GM12878 (cell line): Measurements from ENCODE around the gene NPHP1. TPM values are rescaled to one million over a fixed set of nuclear protein-coding genes. Genes with fewer than 3 reads are reported as not detected.
"Not testable (repeated sequence)": the region's sequence is repeated elsewhere in the genome, so short reads cannot be mapped to it uniquely, and the experiment has no call there.

Experiments
- ATAC-seq: fragments of 200-7000 bp; cut with Tn5 transposase; 3 replicates; pipeline ENCODE4 v1.9.1; 2020; ENCODE audit warnings: mild to moderate bottlenecking, moderate library complexity
- BruUV-seq: library from RNA; stranded (reverse); fragments of 400-500 nt; replicated peaks from 2 replicates; lab custom pipeline; 2021; lab: Mats Ljungman, UMichigan
- CTCF ChIA-PET: fragments of 300-600 bp; sonication (Branson Sonifier 250); formaldehyde crosslinking; extraction: SDS; loops from one replicate; lab custom pipeline; 2021; ENCODE audit warnings: inconsistent platforms; lab: Yijun Ruan, JAX
- POLR2A ChIA-PET: fragments of 350-600 bp; formaldehyde crosslinking; extraction: SDS; loops from one replicate; lab custom pipeline; 2021; ENCODE audit warnings: inconsistent platforms; lab: Charles Lee
- RAD21 ChIA-PET: fragments of 300-600 bp; sonication (Branson Sonifier 250); formaldehyde crosslinking; loops from one replicate; lab custom pipeline; 2023; ENCODE audit warnings: antibody characterized with exemption; ENCODE audit not compliant: unreplicated experiment; lab: Charles Lee
- SMC1A ChIA-PET: fragments of 300-600 bp; sonication (Branson Sonifier 250); formaldehyde crosslinking; loops from one replicate; lab custom pipeline; 2023; ENCODE audit not compliant: unreplicated experiment, uncharacterized antibody; lab: Charles Lee
- DNase-seq: peaks from one replicate; pipeline ENCODE4 v3.0.0-alpha.2; 2011; ENCODE audit warnings: low read depth, low spot score
- FAIRE-seq: peaks from 3 replicates; lab custom pipeline; 2011; peaks lifted over from hg19 to GRCh38; lab: Jason Lieb, UNC
- H2AFZ ChIP-seq: 2 replicates; pipeline ENCODE4 v1.6.0; 2011; ENCODE audit warnings: low read depth, low read length, control low read depth; ENCODE audit not compliant: control insufficient read depth
- H3K27ac ChIP-seq: 2 replicates; pipeline ENCODE4 v1.5.1; 2011; ENCODE audit warnings: control low read depth; ENCODE audit not compliant: control insufficient read depth, insufficient read depth
- H3K27me3 ChIP-seq, 2 experiments: replicated peaks in 1 of 2; 2 replicates each; pipeline versions ENCODE4 v1.6.0 to v1.6.1; 2011; ENCODE audit warnings: low read length in 1 of 2; ENCODE audit not compliant: control insufficient read depth in 2 of 2, insufficient read depth in 2 of 2
- H3K36me3 ChIP-seq, 2 experiments: 2 replicates each; pipeline ENCODE4 v1.5.1; 2011; ENCODE audit warnings: low read length in 1 of 2; ENCODE audit not compliant: control insufficient read depth in 2 of 2, insufficient read depth in 2 of 2
- H3K4me1 ChIP-seq: 2 replicates; pipeline ENCODE4 v1.6.1; 2011; ENCODE audit warnings: mild to moderate bottlenecking, low read length, moderate library complexity, mixed read lengths; ENCODE audit not compliant: control insufficient read depth, insufficient read depth
- H3K4me2 ChIP-seq: 2 replicates; pipeline ENCODE4 v1.6.0; 2011; ENCODE audit warnings: control low read depth; ENCODE audit not compliant: control insufficient read depth, insufficient read depth
- H3K4me3 ChIP-seq: fragments of 200-600 bp; sonication (generic); 2 replicates; pipeline ENCODE4 v1.5.1; 2016
- H3K79me2 ChIP-seq: 2 replicates; pipeline ENCODE4 v1.6.0; 2011; ENCODE audit warnings: low read length; ENCODE audit not compliant: control insufficient read depth, insufficient read depth
- H3K9ac ChIP-seq: 2 replicates; pipeline ENCODE4 v1.8.0; 2011; ENCODE audit warnings: low read length, control low read depth, mixed read lengths; ENCODE audit not compliant: control insufficient read depth, insufficient read depth
- H3K9me3 ChIP-seq: replicated peaks from 3 replicates; pipeline ENCODE4 v1.5.1; 2011; ENCODE audit warnings: mild to moderate bottlenecking, low read length; ENCODE audit not compliant: control insufficient read depth, insufficient read depth
- H4K20me1 ChIP-seq: 2 replicates; pipeline ENCODE4 v1.6.0; 2011; ENCODE audit not compliant: control insufficient read depth, insufficient read depth
- WGBS: methylation state at CpG from one replicate; pipeline ENCODE4 v1.1.6; 2016; ENCODE audit warnings: low lambda C conversion rate; ENCODE audit not compliant: insufficient replicate concordance, insufficient coverage; ENCODE audit errors: missing lambda C conversion rate; 5-methylcytosine and 5-hydroxymethylcytosine counted together
- in situ Hi-C: fragments of 300-500 bp; cut with MboI; formaldehyde crosslinking; loops from 9 replicates; pipeline ENCODE4 v1.14.3; 2018; ENCODE audit warnings: mixed read lengths
- intact Hi-C: fragments of 100-400 bp; cut with micrococcal nuclease; formaldehyde crosslinking; loops from one replicate; pipeline ENCODE4 v1.14.2; 2022; ENCODE audit not compliant: unreplicated experiment
- polyA plus RNA-seq, 11 experiments: library from polyadenylated mRNA; depleted of rRNA in 4 of 11; unstranded in 6 of 11; stranded (reverse) in 5 of 11; fragments of >200 nt; fragmentation: Nextera tagmentation in 4 of 11; fragmentation: Illumina TruSeq in 1 of 11; extraction: Ambion mirVana in 4 of 11; extraction: Trizol in 1 of 11; gene quantifications; 1 replicate in 1 of 11; 2 replicates in 10 of 11; pipeline versions ENCODE4 v1.2.1 to v1.2.3, GENCODE V29; 2011 to 2016; ENCODE audit warnings: inconsistent platforms in 2 of 11, missing spikeins in 2 of 11, low read depth in 1 of 11
- total RNA-seq, 4 experiments: library from RNA; depleted of rRNA in 3 of 4; stranded (reverse); fragments of >200 nt in 3 of 4; fragmentation: Illumina TruSeq in 1 of 4; extraction: Trizol in 1 of 4; gene quantifications; 2 replicates each; pipeline versions ENCODE4 v1.2.1 to v1.2.3, GENCODE V29; 2013 to 2021

NPHP1 gene
- total and polyA plus RNA-seq, 10 of the 15 experiments (the other 5 are each of a cell fraction or from before 2014, with no cell fraction given) = 0.23 to 3.5 (median 1.2) TPM

DNA sequence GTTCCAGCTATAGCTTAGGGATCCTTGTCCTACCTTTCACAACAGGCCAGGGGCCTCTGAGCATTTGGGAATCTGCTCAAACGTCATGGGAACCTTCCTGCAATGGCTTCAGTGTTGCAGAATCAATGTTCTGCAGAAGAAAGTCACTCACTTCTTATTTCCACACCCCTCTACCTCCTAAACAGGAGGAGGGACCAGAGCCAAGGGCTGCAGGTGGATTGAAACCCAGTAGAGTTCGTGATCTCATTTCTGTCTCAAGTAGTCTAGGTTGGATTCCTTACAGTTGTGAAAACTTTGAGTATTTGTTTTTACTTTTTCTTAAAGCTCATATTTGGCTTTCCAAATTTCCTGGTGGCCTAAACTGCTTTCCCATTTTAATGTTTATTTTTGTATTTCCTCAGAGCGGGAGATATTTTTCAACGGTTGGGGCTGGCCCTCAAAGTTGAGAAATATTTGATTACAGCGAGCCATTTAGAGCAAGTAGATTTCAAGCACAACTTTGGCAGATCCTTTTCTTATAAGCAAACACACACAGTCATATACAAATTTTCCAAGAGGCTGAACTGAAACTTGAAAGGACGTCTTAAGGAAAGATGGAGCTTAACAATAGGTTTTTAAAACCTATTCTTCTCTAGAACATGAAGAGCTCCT, 109.8 kb downstream of the NPHP1 start:
- H2AFZ ChIP-seq, H3K4me3 ChIP-seq, ATAC-seq, BruUV-seq, FAIRE-seq, SMC1A ChIA-PET, POLR2A ChIA-PET, RAD21 ChIA-PET, H3K9me3 ChIP-seq, H3K4me1 ChIP-seq, H3K4me2 ChIP-seq, H3K79me2 ChIP-seq, intact Hi-C loops, in situ Hi-C loops, CTCF ChIA-PET, H3K27me3 ChIP-seq, H4K20me1 ChIP-seq, H3K36me3 ChIP-seq, DNase-seq, H3K27ac ChIP-seq, H3K9ac ChIP-seq: not testable (repeated sequence)
- 46% methylated on average over 4 of the region's 6 CpGs for WGBS

- CTCF ChIA-PET, H3K9me3 ChIP-seq, intact Hi-C loops, BruUV-seq, ATAC-seq, POLR2A ChIA-PET, H3K79me2 ChIP-seq, H2AFZ ChIP-seq, H3K36me3 ChIP-seq, H3K4me2 ChIP-seq, SMC1A ChIA-PET, DNase-seq, H3K4me1 ChIP-seq, FAIRE-seq, RAD21 ChIA-PET, H3K27me3 ChIP-seq, H3K4me3 ChIP-seq, in situ Hi-C loops, H3K27ac ChIP-seq, H3K9ac ChIP-seq, H4K20me1 ChIP-seq: not testable (repeated sequence)
- WGBS = no CpG with 5 or more reads among the region's 6 CpGs
These were observed 110.9 kb downstream of the NPHP1 start for GRCh38 chr2:110093924-110094323.

DNA sequence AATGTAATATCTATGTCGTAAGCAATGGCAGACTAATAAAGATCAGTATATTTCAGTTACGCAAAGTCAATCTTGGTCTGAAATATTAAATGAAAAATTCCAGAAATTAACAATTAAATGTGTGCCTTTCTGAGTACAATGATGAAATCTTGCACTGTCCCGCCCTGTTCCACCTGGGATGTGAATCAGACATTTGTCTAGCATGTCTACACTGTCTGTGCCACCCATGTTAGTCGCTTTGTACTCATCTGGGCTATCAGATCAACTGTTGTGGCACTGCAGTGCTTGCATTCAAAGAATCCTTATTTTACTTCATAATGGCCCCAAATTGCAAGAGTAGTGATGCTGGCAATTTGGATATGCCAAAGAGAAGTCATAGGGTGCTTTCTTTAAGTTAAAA, 114.6 kb downstream of the NPHP1 start:
- POLR2A ChIA-PET, H3K36me3 ChIP-seq, in situ Hi-C loops, H4K20me1 ChIP-seq, H3K4me3 ChIP-seq, BruUV-seq, intact Hi-C loops, SMC1A ChIA-PET, H3K27me3 ChIP-seq, H3K27ac ChIP-seq, H2AFZ ChIP-seq, H3K4me2 ChIP-seq, DNase-seq, ATAC-seq, RAD21 ChIA-PET, H3K9me3 ChIP-seq, FAIRE-seq, H3K9ac ChIP-seq, CTCF ChIA-PET, H3K4me1 ChIP-seq, H3K79me2 ChIP-seq: not testable (repeated sequence)
- WGBS = no CpG with 5 or more reads among the region's 4 CpGs

- FAIRE-seq, H3K36me3 ChIP-seq, BruUV-seq, RAD21 ChIA-PET, H3K79me2 ChIP-seq, H3K4me1 ChIP-seq, DNase-seq, H3K27me3 ChIP-seq, H3K27ac ChIP-seq, H3K9me3 ChIP-seq, POLR2A ChIA-PET, in situ Hi-C loops, CTCF ChIA-PET, intact Hi-C loops, ATAC-seq, H3K4me2 ChIP-seq, SMC1A ChIA-PET, H4K20me1 ChIP-seq, H3K4me3 ChIP-seq, H3K9ac ChIP-seq, H2AFZ ChIP-seq: not testable (repeated sequence)
- WGBS = no CpG with 5 or more reads among the region's 2 CpGs
These were observed 121.1 kb downstream of the NPHP1 start for GRCh38 chr2:110083757-110084156.
